Measurements from ENCODE around the gene ST3GAL3.

GRCh38 chr1:43803646-43804045 lies 96.3 kb downstream of the ST3GAL3 start:
- TF ChIP-seq CTCF (IDR thresholded peaks at IDR 0.05), result no peak
- no peak for TF ChIP-seq POLR2A (IDR thresholded peaks at IDR 0.05)

All from breast epithelium (tissue), 3 donors.